RCC 7860 (cell line): ENCODE data around the gene TRIB2.

Experiments
- DNase-seq: peaks from one replicate; pipeline ENCODE4 v3.0.0-alpha.2; 2015; ENCODE audit warnings: low spot score
- FAIRE-seq: peaks from 2 replicates; lab custom pipeline; 2012; peaks lifted over from hg19 to GRCh38; lab: Jason Lieb, UNC

The TRIB2 gene

GRCh38 chr2:12737297-12737696, 20.6 kb downstream of the TRIB2 start:
- DNase-seq (no peak), FAIRE-seq (no peak)

GRCh38 chr2:12737738-12738485, 21.2 kb downstream of the TRIB2 start:
- no peak for FAIRE-seq
- no peak for DNase-seq

GRCh38 chr2:12739721-12740254, 23.1 kb downstream of the TRIB2 start:
- FAIRE-seq (no peak), DNase-seq (no peak)

- no peak for FAIRE-seq
Measured at GRCh38 chr2:12741380-12741779, 24.6 kb downstream of the TRIB2 start.

GRCh38 chr2:12742891-12743290, 26.2 kb downstream of the TRIB2 start:
- no peak for FAIRE-seq

More at GRCh38 chr2:12741380-12741779, 24.6 kb downstream of the TRIB2 start:
- no peak for DNase-seq

GRCh38 chr2:12750166-12750905, 33.6 kb downstream of the TRIB2 start:
- FAIRE-seq (no peak), DNase-seq (no peak)

More at GRCh38 chr2:12742891-12743290, 26.2 kb downstream of the TRIB2 start:
- DNase-seq: no peak

- DNase-seq (no peak), FAIRE-seq (no peak)
Measured at GRCh38 chr2:12754643-12755042, 37.9 kb downstream of the TRIB2 start.

- DNase-seq (no peak), FAIRE-seq (no peak)
Measured at GRCh38 chr2:12755384-12755783, 38.6 kb downstream of the TRIB2 start.

GRCh38 chr2:12759248-12759647, 42.5 kb downstream of the TRIB2 start:
- FAIRE-seq (no peak), DNase-seq (no peak)

GRCh38 chr2:12761104-12761503, 44.4 kb downstream of the TRIB2 start:
- no peak for FAIRE-seq
- DNase-seq: no peak

GRCh38 chr2:12762337-12762736, 45.6 kb downstream of the TRIB2 start:
- DNase-seq: no peak
- FAIRE-seq: no peak

- DNase-seq (no peak), FAIRE-seq (no peak)
Measured at GRCh38 chr2:12762976-12763375, 46.2 kb downstream of the TRIB2 start.

- no peak for DNase-seq
- no peak for FAIRE-seq
Measured at GRCh38 chr2:12763486-12763885, 46.8 kb downstream of the TRIB2 start.

- no peak for DNase-seq
- no peak for FAIRE-seq
Measured at GRCh38 chr2:12764075-12764730, 47.5 kb downstream of the TRIB2 start.

- DNase-seq (no peak), FAIRE-seq (no peak)
Measured at GRCh38 chr2:12764849-12765605, 48.3 kb downstream of the TRIB2 start.

GRCh38 chr2:12766421-12766879, 49.7 kb downstream of the TRIB2 start:
- FAIRE-seq (no peak), DNase-seq (no peak)

GRCh38 chr2:12767541-12767940, 50.8 kb downstream of the TRIB2 start:
- DNase-seq (no peak), FAIRE-seq (no peak)

- FAIRE-seq: no peak
- no peak for DNase-seq
Measured at GRCh38 chr2:12767996-12768624, 51.4 kb downstream of the TRIB2 start.

- FAIRE-seq (no peak), DNase-seq (no peak)
Measured at GRCh38 chr2:12769492-12770105, 52.9 kb downstream of the TRIB2 start.
